Measurements from ENCODE around the gene RHOV. TPM values are rescaled to one million over a fixed set of nuclear protein-coding genes. Genes with fewer than 3 reads are reported as not detected.
"Not testable (repeated sequence)": the region's sequence is repeated elsewhere in the genome, so short reads cannot be mapped to it uniquely, and the experiment has no call there.

RHOV gene
- total and polyA plus RNA-seq, 2 donors (not counting 1 experiment from before 2014, with no cell fraction given) = not detected

DNA sequence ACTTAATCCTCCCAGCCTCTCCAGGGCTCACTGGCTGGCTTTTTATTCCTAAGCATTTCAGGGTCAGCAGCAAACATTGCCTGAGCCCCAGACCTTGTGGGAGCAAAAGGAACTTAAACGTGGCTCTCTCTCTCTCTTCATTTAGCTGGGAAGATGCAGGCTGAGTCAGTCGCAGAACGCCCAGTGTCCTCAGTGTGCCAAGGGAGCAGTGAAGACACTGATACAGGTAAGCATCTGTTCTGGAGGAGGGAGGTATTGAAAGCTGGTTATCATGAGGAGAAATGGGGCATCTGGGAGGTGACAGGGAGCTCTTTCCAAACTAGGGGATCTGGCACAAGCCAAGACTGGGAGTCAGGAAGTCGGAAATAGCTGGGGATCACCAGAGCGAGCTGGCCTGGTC lies 4.3 kb downstream of the RHOV start:
- no peak overlapping the region for H3K4me2 ChIP-seq (ENCODE audit: extremely low read depth, insufficient read depth, low read length)
- H3K27me3 ChIP-seq (ENCODE audit: control insufficient read depth, insufficient read depth, low read length) = peaks cover 22% of the 10 kb centered on the region
- no peak overlapping the region for H2AFZ ChIP-seq (ENCODE audit: low read length)
- no peak for TF ChIP-seq CTCF (conservative IDR thresholded peaks at IDR 0.05 in 1 of 2, IDR thresholded peaks at IDR 0.05 in 1 of 2; ENCODE audit: low read depth in 1 of 2, low read length in 2 of 2)
- TF ChIP-seq EZH2 (IDR thresholded peaks at IDR 0.05; ENCODE audit: low read length, missing control alignments) = no peak
- H3K79me2 ChIP-seq (ENCODE audit: control insufficient read depth, insufficient read depth, low read length) = no peaks in the 10 kb centered on the region
- no peak overlapping the region for H3K27ac ChIP-seq (ENCODE audit: insufficient read depth, low read length)
- H4K20me1 ChIP-seq (ENCODE audit: control insufficient read depth, extremely low read depth, insufficient read depth, low read length) = no peaks in the 10 kb centered on the region
- H3K36me3 ChIP-seq (ENCODE audit: control insufficient read depth, insufficient read depth, low read length) = no peaks in the 10 kb centered on the region
- no peak overlapping the region for H3K9ac ChIP-seq (ENCODE audit: insufficient read depth, low read length)
- no peaks in the 10 kb centered on the region for H3K4me1 ChIP-seq (ENCODE audit: control insufficient read depth, extremely low read depth, insufficient read depth, low read length)
- H3K4me3 ChIP-seq (replicated peaks in 1 of 4; ENCODE audit: control extremely low read depth in 1 of 4, insufficient read depth in 1 of 4, low read depth in 3 of 4, low read length in 4 of 4) = no peak overlapping the region
- no peak for DNase-seq (ENCODE audit: low read depth in 2 of 2)
- H3K9me3 ChIP-seq (ENCODE audit: control insufficient read depth, insufficient read depth, low read depth, low read length) = no peaks in the 10 kb centered on the region

DNA sequence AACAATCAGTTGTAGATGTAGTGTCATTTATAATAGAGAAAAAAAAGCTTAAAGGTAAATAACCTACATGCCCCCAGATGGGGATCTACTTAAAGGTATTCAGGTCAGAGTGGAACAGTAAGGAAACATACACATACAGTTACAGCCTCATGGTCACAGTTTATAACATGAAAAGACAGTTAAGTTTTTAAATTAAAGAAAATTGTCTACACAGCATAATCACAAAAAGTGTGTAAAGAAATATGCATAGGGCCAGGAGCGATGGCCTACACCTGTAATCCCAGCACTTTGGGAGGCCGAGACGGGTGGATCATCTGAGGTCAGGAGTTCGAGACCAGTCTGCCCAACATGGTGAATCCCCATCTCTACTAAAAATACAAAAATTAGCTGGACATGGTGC lies 6.8 kb downstream of the RHOV start:
- Histone ChIP-seq H3K9me3 (ENCODE audit: control insufficient read depth, insufficient read depth, low read depth, low read length) (no peaks in the 10 kb centered on the region), H3K4me3 (replicated peaks in 1 of 4; ENCODE audit: control extremely low read depth in 1 of 4, insufficient read depth in 1 of 4, low read depth in 3 of 4, low read length in 4 of 4) (no peak overlapping the region), H2AFZ (ENCODE audit: low read length) (no peak overlapping the region), H3K9ac (ENCODE audit: insufficient read depth, low read length) (no peak overlapping the region), H3K36me3 (ENCODE audit: control insufficient read depth, insufficient read depth, low read length) (no peaks in the 10 kb centered on the region), H3K4me2 (ENCODE audit: extremely low read depth, insufficient read depth, low read length) (no peak overlapping the region), H3K27me3 (ENCODE audit: control insufficient read depth, insufficient read depth, low read length) (peaks cover 14% of the 10 kb centered on the region), H3K4me1 (ENCODE audit: control insufficient read depth, extremely low read depth, insufficient read depth, low read length) (no peaks in the 10 kb centered on the region), H3K27ac (ENCODE audit: insufficient read depth, low read length) (no peak overlapping the region), H3K79me2 (ENCODE audit: control insufficient read depth, insufficient read depth, low read length) (no peaks in the 10 kb centered on the region), H4K20me1 (ENCODE audit: control insufficient read depth, extremely low read depth, insufficient read depth, low read length) (no peaks in the 10 kb centered on the region)
- TF ChIP-seq CTCF (conservative IDR thresholded peaks at IDR 0.05 in 1 of 2, IDR thresholded peaks at IDR 0.05 in 1 of 2; ENCODE audit: low read depth in 1 of 2, low read length in 2 of 2) (no peak), EZH2 (IDR thresholded peaks at IDR 0.05; ENCODE audit: low read length, missing control alignments) (no peak)
- no peak for DNase-seq (ENCODE audit: low read depth in 2 of 2)

GRCh38 chr15:40863660-40864270 lies 10.3 kb downstream of the RHOV start:
- Histone ChIP-seq H3K79me2 (ENCODE audit: control insufficient read depth, insufficient read depth, low read length) (no peaks in the 10 kb centered on the region), H3K36me3 (ENCODE audit: control insufficient read depth, insufficient read depth, low read length) (no peaks in the 10 kb centered on the region), H3K27ac (ENCODE audit: insufficient read depth, low read length) (no peak overlapping the region), H3K4me2 (ENCODE audit: extremely low read depth, insufficient read depth, low read length) (no peak overlapping the region), H4K20me1 (ENCODE audit: control insufficient read depth, extremely low read depth, insufficient read depth, low read length) (no peaks in the 10 kb centered on the region), H3K4me3 (replicated peaks in 1 of 4; ENCODE audit: control extremely low read depth in 1 of 4, insufficient read depth in 1 of 4, low read depth in 3 of 4, low read length in 4 of 4) (no peak overlapping the region), H3K9ac (ENCODE audit: insufficient read depth, low read length) (no peak overlapping the region), H3K27me3 (ENCODE audit: control insufficient read depth, insufficient read depth, low read length) (peaks cover 3% of the 10 kb centered on the region), H3K9me3 (ENCODE audit: control insufficient read depth, insufficient read depth, low read depth, low read length) (no peaks in the 10 kb centered on the region), H2AFZ (ENCODE audit: low read length) (no peak overlapping the region), H3K4me1 (ENCODE audit: control insufficient read depth, extremely low read depth, insufficient read depth, low read length) (no peaks in the 10 kb centered on the region)
- TF ChIP-seq EZH2 (IDR thresholded peaks at IDR 0.05; ENCODE audit: low read length, missing control alignments) (no peak), CTCF (conservative IDR thresholded peaks at IDR 0.05 in 1 of 2, IDR thresholded peaks at IDR 0.05 in 1 of 2; ENCODE audit: low read depth in 1 of 2, low read length in 2 of 2) (no peak)
- DNase-seq (ENCODE audit: low read depth in 2 of 2) = no peak

DNA sequence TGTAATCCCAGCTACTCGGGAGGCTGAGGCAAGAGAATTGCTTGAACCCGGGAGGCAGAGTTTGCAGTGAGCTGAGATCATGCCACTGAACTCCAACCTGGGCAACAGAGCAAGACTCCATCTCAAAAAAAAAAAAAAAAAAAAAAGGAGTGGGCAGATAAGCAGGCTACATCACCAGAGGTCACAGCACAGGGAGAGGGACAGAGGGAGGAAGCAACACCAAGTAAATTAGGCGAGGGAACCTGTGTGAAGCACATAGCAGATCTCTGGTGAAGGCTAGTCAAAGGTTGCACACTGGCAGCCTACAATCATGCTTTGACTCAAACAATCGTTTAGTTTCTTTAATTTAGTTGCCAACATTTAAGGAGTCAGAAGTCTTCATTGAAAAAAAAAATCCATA lies 12.9 kb downstream of the RHOV start:
- H3K9ac ChIP-seq (ENCODE audit: insufficient read depth, low read length); H4K20me1 ChIP-seq (ENCODE audit: control insufficient read depth, extremely low read depth, insufficient read depth, low read length); H3K79me2 ChIP-seq (ENCODE audit: control insufficient read depth, insufficient read depth, low read length); H3K36me3 ChIP-seq (ENCODE audit: control insufficient read depth, insufficient read depth, low read length); H3K4me1 ChIP-seq (ENCODE audit: control insufficient read depth, extremely low read depth, insufficient read depth, low read length); H2AFZ ChIP-seq (ENCODE audit: low read length); H3K27me3 ChIP-seq (ENCODE audit: control insufficient read depth, insufficient read depth, low read length); H3K9me3 ChIP-seq (ENCODE audit: control insufficient read depth, insufficient read depth, low read depth, low read length); H3K4me2 ChIP-seq (ENCODE audit: extremely low read depth, insufficient read depth, low read length); H3K4me3 ChIP-seq (replicated peaks in 1 of 4; ENCODE audit: control extremely low read depth in 1 of 4, insufficient read depth in 1 of 4, low read depth in 3 of 4, low read length in 4 of 4); H3K27ac ChIP-seq (ENCODE audit: insufficient read depth, low read length); DNase-seq (ENCODE audit: low read depth in 2 of 2): not testable (repeated sequence)

All from fibroblast of lung (primary cell).